ENCODE results near the gene HSP90AA1.

HSP90AA1 gene

GRCh38 chr14:102037686-102038085, 49.2 kb downstream of the HSP90AA1 start:
- FAIRE-seq: no peak

GRCh38 chr14:102035914-102036313, 50.9 kb downstream of the HSP90AA1 start:
- FAIRE-seq: no peak

GRCh38 chr14:102034301-102034700, 52.5 kb downstream of the HSP90AA1 start:
- FAIRE-seq: no peak

GRCh38 chr14:102033241-102033640, 53.6 kb downstream of the HSP90AA1 start:
- no peak for FAIRE-seq
